GM11168 (cell line): Measurements from ENCODE around the gene F10.

Source experiments
- in situ Hi-C: fragments of 300-500 bp; cut with MboI; formaldehyde crosslinking; loops from one replicate; pipeline ENCODE4 v1.12.0; 2022; ENCODE audit warnings: low sequenced_read_pairs; ENCODE audit not compliant: unreplicated experiment

The F10 gene

DNA sequence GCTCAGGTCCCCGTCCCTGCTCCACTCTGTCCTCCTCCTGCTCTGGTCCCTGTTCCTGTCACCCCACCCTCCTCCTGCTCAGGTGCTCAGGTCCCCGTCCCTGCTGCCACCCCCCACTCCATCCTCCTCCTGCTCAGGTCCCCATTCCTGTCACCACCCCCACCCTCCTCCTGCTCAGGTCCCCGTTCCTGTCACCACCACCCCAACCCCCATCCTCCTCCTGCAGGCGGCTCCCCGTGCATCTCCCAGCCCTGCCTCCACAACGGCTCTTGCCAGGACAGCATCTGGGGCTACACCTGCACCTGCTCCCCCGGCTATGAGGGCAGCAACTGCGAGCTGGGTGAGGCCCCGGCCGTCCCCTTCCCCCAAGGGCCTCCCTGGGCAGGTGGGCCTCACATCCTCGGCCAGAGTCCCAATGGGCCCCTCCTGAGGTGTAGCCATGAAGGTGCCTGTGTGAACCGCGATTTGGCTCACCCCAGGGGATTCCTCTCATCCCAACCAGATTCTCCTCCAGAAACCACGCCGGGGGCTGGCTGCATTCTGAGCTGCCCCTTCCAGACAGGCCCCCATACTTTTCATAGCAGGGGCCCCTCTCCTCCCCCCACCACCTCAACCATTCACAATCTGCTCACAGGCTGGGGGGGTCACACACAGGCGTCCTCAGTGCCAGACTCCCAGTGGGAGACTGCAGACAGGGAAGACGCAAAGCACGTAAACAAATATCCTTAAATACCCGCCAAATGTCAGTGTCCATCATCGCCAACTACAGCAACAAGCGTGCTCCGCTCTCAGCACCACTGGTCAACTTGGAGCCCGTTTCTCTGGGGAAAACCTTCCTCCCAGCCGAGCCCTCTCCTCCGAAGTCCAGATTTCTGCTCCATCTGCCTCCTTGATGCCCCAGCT, 40.4 kb downstream of the F10 start:
- in situ Hi-C loops, result no loop called here

DNA sequence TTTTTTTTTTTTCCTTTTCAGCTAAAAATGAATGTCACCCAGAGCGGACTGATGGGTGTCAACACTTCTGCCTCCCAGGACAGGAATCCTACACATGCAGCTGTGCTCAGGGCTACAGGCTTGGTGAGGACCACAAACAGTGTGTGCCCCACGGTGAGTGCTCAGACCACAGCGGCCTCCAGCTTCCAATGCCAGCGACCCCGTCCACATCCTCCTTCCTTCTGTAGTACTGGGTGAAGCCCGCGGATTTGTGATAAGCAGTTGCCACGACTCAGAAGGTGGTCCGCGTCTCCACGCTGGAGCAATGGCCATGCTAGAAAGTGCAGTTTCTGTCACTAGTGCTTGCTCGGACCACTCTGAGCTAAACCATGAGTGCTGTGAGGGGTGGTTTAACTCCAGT, 41.9 kb downstream of the F10 start:
- in situ Hi-C loops, result no loop called here

DNA sequence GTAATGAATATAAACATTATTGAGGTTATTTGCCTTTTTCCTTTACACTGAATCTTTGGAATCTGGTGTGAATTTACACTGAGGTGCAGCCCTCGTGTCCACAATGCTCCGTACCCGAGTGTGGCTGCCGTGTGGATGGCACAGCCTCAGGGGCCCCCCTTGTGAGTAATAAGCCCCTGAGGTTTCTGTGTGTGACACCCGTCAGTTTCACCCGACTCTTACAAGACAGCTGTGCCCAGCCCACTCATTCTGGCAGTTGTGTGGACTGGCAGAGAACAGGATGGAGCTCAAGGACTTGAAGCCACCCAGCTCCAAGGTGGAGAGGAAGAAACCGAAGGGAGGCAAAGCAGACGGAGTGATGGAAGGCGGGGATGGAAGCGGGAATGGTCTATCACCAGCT, 43.7 kb downstream of the F10 start:
- in situ Hi-C loops, result no loop called here

- in situ Hi-C loops, result no loop called here
These were observed 44.1 kb downstream of the F10 start for GRCh38 chr13:113166681-113167080.

DNA sequence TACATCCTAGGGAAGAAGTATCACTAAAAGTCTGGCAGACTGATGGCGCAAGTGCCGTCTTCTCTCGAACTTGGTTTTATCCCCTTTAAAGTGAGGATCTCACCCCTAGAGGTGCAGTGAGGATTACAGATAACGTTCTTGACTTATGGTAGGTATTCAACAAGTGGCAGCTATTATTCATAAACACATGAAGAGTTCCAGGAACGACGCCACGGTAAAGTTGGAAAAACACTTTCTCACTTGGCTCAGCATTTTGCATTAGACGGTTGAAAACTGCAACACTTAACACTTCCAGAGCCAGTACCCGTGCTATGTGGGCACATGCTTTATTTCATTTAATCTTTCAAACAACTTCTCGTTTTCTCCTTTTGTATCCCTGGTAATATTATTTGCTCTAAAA, 44.6 kb downstream of the F10 start:
- in situ Hi-C loops, result no loop called here

DNA sequence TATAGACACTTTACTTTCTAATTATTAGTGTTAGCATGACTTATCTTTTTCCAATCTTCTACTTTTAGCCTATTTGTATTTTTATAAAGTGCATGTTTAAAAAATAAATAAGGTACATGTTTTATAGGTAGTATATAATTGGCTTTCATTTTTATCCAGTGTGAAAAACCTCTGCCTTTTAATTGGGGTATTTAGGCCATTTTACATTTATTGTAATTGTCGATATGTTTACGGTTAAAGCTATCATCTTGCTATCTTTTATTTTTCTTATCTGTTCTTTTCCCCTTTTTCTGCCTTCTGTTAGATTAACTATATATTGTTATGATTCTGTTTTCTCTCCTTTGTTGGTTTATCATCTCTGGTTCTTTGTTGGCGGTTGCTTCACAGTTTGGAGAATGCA, 45.0 kb downstream of the F10 start:
- in situ Hi-C loops, result no loop called here

- in situ Hi-C loops, result no loop called here
These were observed 45.6 kb downstream of the F10 start for GRCh38 chr13:113168211-113168610.

GRCh38 chr13:113169277-113170272, 47.0 kb downstream of the F10 start:
- in situ Hi-C loops, result no loop called here

DNA sequence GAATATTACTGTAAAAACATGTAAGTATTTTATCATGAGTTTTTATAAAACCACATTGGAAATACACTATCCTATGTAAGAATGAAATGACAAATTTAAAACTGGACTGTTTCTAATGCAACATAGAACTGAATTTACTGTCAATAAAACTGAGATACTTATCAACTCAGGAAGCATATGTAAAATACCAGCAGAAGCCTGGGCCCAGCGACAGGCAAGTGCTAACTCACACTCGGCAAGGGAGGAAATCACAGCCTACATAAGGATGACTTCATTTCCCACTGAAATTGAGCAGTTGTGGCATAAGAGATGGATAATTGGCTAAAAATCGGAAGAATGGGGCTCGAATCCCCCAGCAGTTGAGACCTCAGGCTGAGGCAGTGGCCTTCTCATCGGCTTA, 47.9 kb downstream of the F10 start:
- in situ Hi-C loops, result no loop called here

GRCh38 chr13:113171250-113172125, 48.9 kb downstream of the F10 start:
- in situ Hi-C loops, result no loop called here

DNA sequence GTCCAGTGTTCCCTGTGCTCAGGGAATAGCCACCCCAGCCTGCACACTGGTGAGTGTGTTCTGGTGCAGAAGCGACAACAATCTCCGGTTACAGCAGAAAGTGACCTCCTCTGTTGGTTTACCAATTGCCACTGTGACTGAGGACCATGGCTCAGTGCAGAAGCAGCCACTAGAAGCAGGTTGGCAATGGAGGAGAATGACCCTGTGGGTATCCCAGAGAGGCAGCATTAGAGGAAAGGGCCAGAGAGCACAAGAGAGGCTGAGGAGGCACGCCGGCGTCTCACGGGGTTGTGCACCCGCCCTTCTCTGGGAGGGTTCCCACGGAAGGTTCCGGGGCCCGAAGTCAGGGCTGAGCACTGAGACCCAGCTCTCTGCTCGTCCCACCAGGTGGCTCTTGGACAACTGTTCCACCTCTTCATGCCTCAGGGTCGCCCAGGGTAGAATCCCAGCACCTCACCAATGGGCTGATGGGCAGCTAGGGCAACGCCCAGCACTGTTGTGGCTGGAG, 49.9 kb downstream of the F10 start:
- in situ Hi-C loops, result no loop called here

GRCh38 chr13:113176280-113176679, 53.7 kb downstream of the F10 start:
- in situ Hi-C loops, result no loop called here

DNA sequence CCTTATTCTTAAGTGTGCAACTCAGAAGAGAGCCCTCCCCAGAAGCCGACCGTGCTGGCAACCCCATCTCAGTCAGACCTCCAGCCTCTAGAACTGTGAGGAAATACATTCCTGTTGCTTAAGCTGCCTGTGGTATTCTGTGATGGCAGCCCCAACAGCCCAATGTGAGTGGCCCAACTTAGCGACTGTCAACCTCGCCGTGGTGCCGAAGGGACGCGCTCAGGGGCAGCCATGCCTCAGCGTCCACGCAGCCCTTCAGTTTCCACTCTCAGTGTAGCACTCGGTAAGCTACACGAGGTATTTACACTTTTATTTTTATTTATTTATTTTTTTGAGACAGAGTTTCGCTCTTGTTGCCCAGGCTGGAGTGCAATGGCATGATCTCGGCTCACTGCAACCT, 54.2 kb downstream of the F10 start:
- in situ Hi-C loops, result no loop called here

DNA sequence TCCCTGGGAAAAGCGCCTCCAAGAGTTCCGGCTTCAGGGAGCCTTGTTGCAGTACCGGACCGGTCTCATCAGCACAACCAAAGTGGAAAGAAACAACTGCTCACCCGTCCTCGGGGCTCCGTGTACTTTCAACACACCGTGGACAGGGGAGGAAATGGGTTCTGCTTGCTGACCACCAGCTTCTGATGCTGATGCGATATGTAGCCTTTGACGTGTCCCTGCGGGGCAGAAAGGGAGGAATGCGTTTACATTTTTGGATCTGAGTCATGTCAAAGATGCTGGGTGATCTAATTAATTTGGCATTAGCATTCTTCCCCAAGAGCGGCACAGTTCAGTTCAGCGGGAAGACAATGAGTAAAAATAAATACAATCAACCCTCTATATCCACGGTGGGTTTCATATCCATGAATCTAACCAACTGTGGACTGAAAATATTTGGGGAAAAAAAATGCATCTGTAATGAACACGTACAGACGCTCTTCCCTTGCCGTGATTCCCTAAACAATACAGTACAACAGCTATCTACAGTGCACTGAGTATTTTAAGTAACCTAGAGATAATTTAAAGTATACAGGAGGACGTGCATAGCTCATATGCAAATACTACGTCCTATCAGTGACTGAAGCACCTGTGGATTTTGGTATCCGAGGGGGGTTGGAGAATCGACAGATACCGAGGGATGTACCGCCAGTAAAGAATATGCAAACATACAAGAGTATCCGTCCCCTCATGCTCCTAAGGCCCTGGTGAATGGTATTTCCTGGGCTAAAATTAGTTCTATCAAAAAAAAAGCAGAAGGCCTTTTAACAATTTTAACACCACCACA, 55.7 kb downstream of the F10 start:
- in situ Hi-C loops, result no loop called here

GRCh38 chr13:113178896-113179167, 56.2 kb downstream of the F10 start:
- in situ Hi-C loops, result no loop called here

DNA sequence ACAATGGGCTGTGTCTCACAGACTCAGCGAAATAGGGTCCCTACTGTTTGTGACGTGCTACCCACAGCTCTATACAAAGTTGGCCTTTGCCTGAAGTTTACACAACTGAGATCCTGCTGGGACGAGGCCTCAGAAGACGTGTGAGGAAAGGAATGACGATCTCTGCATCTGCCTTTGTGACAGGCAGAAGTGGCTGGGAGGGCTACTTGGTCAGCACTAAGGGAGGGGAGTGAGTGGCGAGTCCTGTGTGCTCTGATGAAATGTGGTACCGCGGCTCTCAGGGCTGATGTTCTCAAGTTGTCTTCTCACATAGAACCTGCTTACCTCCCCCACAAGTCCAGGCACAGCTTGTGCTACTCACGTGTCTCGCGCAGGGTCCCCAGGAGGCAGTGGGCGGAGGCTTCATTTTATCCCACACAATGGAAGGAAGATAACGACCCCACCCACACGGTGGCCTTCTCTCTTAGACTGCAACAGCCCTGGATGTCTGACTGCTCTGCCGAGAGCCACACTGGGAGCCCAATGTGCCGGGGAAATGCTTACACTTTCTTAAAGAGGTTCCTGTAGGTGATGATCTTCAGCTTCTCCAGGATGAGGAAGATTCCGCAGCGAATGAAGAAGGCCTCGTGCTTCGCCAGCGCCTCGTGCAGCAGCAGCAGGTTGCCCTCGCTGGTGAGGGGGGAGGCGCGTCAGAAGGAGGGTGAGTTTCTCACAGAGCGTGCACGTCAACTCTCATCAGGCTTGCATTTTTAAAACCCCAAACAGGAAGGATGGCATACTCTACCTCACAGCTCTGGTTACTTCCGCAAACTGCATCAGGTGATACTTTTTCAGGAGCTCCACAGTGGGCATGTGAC, 57.0 kb downstream of the F10 start:
- in situ Hi-C loops, result no loop called here

DNA sequence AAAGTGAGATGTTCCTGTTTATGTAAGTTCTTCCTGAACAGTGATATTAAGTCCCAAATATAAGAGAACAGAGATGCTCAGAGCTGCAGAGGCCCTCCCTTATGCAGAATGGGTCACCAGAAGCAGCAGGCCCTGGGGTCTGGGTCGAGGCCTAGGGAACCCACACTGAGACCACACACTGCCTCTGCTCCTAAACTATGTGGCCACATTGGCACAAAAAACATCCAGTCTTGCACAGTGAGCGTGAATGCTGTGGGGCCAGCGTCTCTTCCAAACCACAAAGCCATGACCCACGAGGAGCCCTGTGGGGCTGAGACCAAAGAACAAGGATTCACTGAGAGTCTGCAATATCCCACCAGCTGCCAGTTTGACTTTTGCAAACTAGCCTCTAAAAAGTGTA, 59.4 kb downstream of the F10 start:
- in situ Hi-C loops, result no loop called here

DNA sequence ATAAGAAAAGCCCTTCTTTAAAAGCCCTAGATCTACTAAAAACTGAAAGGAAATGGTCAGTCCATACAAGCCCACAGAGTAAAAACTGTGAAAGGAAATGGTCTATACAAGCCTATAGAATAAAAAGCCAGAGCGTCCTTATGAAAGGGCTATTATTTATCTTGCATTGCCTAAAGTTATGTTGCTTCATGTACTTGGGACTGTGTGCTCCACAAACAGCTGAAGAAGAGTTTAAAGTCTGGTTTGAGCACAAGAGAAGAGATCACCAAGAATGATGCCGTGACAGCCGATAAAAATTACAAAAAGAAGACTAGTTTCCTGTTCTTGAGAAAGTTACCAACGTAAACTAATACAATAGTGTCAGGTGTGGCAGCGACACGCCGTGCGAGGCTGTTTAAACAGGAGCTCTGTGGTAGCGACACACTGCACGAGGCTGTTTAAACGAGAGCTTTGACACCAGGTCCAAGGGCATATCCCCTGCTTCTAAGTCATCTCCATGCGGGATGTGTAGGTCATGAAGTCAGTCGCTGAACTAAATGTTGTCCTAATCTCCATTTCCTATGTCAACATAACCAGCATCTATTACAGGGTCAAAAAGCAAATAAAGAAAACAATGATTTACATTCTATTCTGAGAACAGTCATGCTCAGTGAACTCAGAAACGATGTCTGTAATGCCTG, 61.0 kb downstream of the F10 start:
- in situ Hi-C loops, result no loop called here
